Esophagus (tissue), 2 donors: ENCODE measurements around the gene SLC16A6. TPM values are rescaled to one million over a fixed set of nuclear protein-coding genes. Genes with fewer than 3 reads are reported as not detected.

Source experiments
- polyA plus RNA-seq, 2 donors: library from polyadenylated mRNA; stranded (reverse); fragments of 200-250 nt; gene quantifications; one replicate each; pipeline ENCODE4 v1.2.3, GENCODE V29; 2013
- donor health status: healthy with polysubstance abuse.
- donor health status: Bipolar disorder and iron deficiency.

SLC16A6 gene
- polyA plus RNA-seq, 2 donors: 4.0 to 9.7 TPM

Other genes with a start within 250 kb of the SLC16A6 start
- 10 to 100 TPM; 32.2 to 37.7 TPM for gene AMZ2, start 43.1 kb downstream of the SLC16A6 start, polyA plus RNA-seq
- gene ARSG, start 368 bp upstream of the SLC16A6 start, polyA plus RNA-seq: 1 to 10 TPM; 2.8 to 3.5 TPM
- 10 to 100 TPM; 10.8 to 22.4 TPM for gene WIPI1, start 166.4 kb upstream of the SLC16A6 start, polyA plus RNA-seq
- 10 to 100 TPM; 25.7 to 55.8 TPM for gene PRKAR1A, start 221.3 kb upstream of the SLC16A6 start, polyA plus RNA-seq